Measurements from ENCODE around the gene PRKCB. TPM values are rescaled to one million over a fixed set of nuclear protein-coding genes. Genes with fewer than 3 reads are reported as not detected.

PRKCB gene
- total and polyA plus RNA-seq, 2 of the 8 experiments (the other 6 are each of a cell fraction or from before 2014, with no cell fraction given) = 7.1 to 12.1 TPM

GRCh38 chr16:24234737-24235136 is 399.0 kb downstream of the PRKCB start:
- no peak overlapping the region for H4K5ac ChIP-seq (ENCODE audit: insufficient read length, low read depth, low read length)
- H2AFZ ChIP-seq (ENCODE audit: low read length) = no peak overlapping the region
- no peaks in the 10 kb centered on the region for H3K79me1 ChIP-seq (ENCODE audit: low read depth, low read length)
- H3K4me3 ChIP-seq (ENCODE audit: extremely low read depth in 1 of 4, insufficient read depth in 2 of 4, low read depth in 3 of 4, low read length in 4 of 4) = no peak overlapping the region
- no peak overlapping the region for H3K56ac ChIP-seq (replicated peaks; ENCODE audit: insufficient read length, low read depth, low read length)
- H2BK15ac ChIP-seq (ENCODE audit: low read length) = no peak overlapping the region
- WGBS, 2 experiments (ENCODE audit: extremely low coverage in 1 of 2, insufficient coverage in 1 of 2, insufficient read length in 1 of 2, insufficient replicate concordance in 2 of 2, low coverage in 1 of 2, low lambda C conversion rate in 2 of 2, missing lambda C conversion rate in 1 of 2) = 90% methylated on average over 5 of the region's 5 CpGs; no CpG with 5 or more reads in 1 of the 2 experiments
- no peak overlapping the region for H4K91ac ChIP-seq (replicated peaks; ENCODE audit: insufficient read length, low read length)
- H2AK5ac ChIP-seq (ENCODE audit: low read depth, low read length) = no peak overlapping the region
- no peaks in the 10 kb centered on the region for H3K27me3 ChIP-seq (replicated peaks in 1 of 4; ENCODE audit: control insufficient read depth in 3 of 4, extremely low read depth in 1 of 4, insufficient read depth in 3 of 4, low read length in 3 of 4)
- H3K14ac ChIP-seq (ENCODE audit: insufficient read length) = no peak overlapping the region
- ChIA-PET CTCF (ENCODE audit: partially characterized antibody) (interaction anchor here (0.7 to 1.5 kb wide), 5 partner anchors 15 to 164 kb away, joined by 3 to 9 read pairs (median 3); no protein-coding TSS in a partner anchor), POLR2A (ENCODE audit: partially characterized antibody) (no interaction called here)
- no peak overlapping the region for H3K18ac ChIP-seq (ENCODE audit: extremely low read depth, low read length)
- H2BK5ac ChIP-seq (ENCODE audit: low read depth, low read length) = no peak overlapping the region
- FAIRE-seq = no peak
- TF ChIP-seq E2F6 (IDR thresholded peaks at IDR 0.05) = no peak
- no peak for TF ChIP-seq CBX8 (IDR thresholded peaks at IDR 0.05; ENCODE audit: borderline replicate concordance, low read depth, low read length)
- no peak for TF ChIP-seq KDM5A (IDR thresholded peaks at IDR 0.05; ENCODE audit: low read length)
- TF ChIP-seq SAP30 (IDR thresholded peaks at IDR 0.05; ENCODE audit: insufficient read depth, insufficient replicate concordance, low read length) = no peak
- TF ChIP-seq POLR2AphosphoS5 (IDR thresholded peaks at IDR 0.05; ENCODE audit: low read depth, low read length) = no peak
- TF ChIP-seq BRCA1 (IDR thresholded peaks at IDR 0.05; ENCODE audit: low read depth, low read length) = no peak
- TF ChIP-seq CHD1 (IDR thresholded peaks at IDR 0.05; ENCODE audit: low read depth, low read length) = no peak
- TF ChIP-seq NANOG (IDR thresholded peaks at IDR 0.05; ENCODE audit: insufficient read depth, low read depth, low read length, poor library complexity, severe bottlenecking) = no peak
- TF ChIP-seq JUND (IDR thresholded peaks at IDR 0.05; ENCODE audit: low read length) = no peak
- TF ChIP-seq TEAD4 (IDR thresholded peaks at IDR 0.05; ENCODE audit: low read depth, low read length) = no peak
- TF ChIP-seq EGR1 (IDR thresholded peaks at IDR 0.05; ENCODE audit: borderline replicate concordance, low read depth, low read length) = no peak
- TF ChIP-seq YY1 (IDR thresholded peaks at IDR 0.05; ENCODE audit: low read depth, low read length) = no peak
- TF ChIP-seq TCF12 (IDR thresholded peaks at IDR 0.05; ENCODE audit: low read depth, low read length) = no peak
- TF ChIP-seq CEBPB (IDR thresholded peaks at IDR 0.05; ENCODE audit: low read depth, low read length) = no peak
- TF ChIP-seq ASH2L (IDR thresholded peaks at IDR 0.05; ENCODE audit: low read length) = no peak
- no peak for TF ChIP-seq SIX5 (IDR thresholded peaks at IDR 0.05; ENCODE audit: low read depth, low read length)
- H4K8ac ChIP-seq (ENCODE audit: extremely low read depth, insufficient read depth, low read length) = no peak overlapping the region
- no peaks in the 10 kb centered on the region for H3K79me2 ChIP-seq (ENCODE audit: control insufficient read depth in 1 of 2, insufficient read depth in 2 of 2, low read length in 2 of 2)
- H3K23ac ChIP-seq (ENCODE audit: insufficient read length) = no peak overlapping the region
- no peak overlapping the region for H3K27ac ChIP-seq (ENCODE audit: low read depth, low read length)
- H3K4me2 ChIP-seq (ENCODE audit: insufficient read depth in 1 of 2, low read depth in 2 of 2, low read length in 2 of 2) = no peak overlapping the region
- no peaks in the 10 kb centered on the region for H3K36me3 ChIP-seq (ENCODE audit: control insufficient read depth in 2 of 4, insufficient read depth in 4 of 4, low read length in 3 of 4)
- no peak overlapping the region for H3K4ac ChIP-seq (replicated peaks; ENCODE audit: insufficient read length, low read depth, low read length)
- no peaks in the 10 kb centered on the region for H3K4me1 ChIP-seq (replicated peaks in 1 of 4; ENCODE audit: control insufficient read depth in 3 of 4, insufficient read depth in 4 of 4, low read length in 3 of 4)
- H3K9me3 ChIP-seq (ENCODE audit: insufficient read depth in 2 of 2, low read depth in 1 of 2, low read length in 1 of 2) = peaks cover 0 to 5% of the 10 kb centered on the region in 2 experiments; a peak in 1 of 4 replicates
- H2BK20ac ChIP-seq (ENCODE audit: low read length) = no peak overlapping the region
- no peaks in the 10 kb centered on the region for H4K20me1 ChIP-seq (replicated peaks in 1 of 2; ENCODE audit: control insufficient read depth in 1 of 2, insufficient read depth in 2 of 2, low read length in 2 of 2)
- H2BK12ac ChIP-seq (ENCODE audit: low read depth, low read length) = no peak overlapping the region
- no peak for DNase-seq (ENCODE audit: low read depth in 1 of 2, low spot score in 2 of 2)
- no peak overlapping the region for H2BK120ac ChIP-seq (replicated peaks; ENCODE audit: low read depth, low read length)
- H3K23me2 ChIP-seq (ENCODE audit: low read depth, low read length) = no peaks in the 10 kb centered on the region
- H3K9ac ChIP-seq (replicated peaks in 1 of 4; ENCODE audit: extremely low read depth in 1 of 4, low read depth in 3 of 4, low read length in 3 of 4) = no peak overlapping the region
